Effector CD4-positive, alpha-beta T cell (primary cell): Measurements from ENCODE around the gene CKMT2.

ENCODE experiments used
- DNase-seq: peaks from one replicate; pipeline ENCODE4 v3.0.0-alpha.2; 2020

CKMT2 gene

GRCh38 chr5:81219389-81219788, 13.7 kb upstream of the CKMT2 start:
- no peak for DNase-seq

GRCh38 chr5:81222285-81222684, 10.8 kb upstream of the CKMT2 start:
- DNase-seq = no peak

- no peak for DNase-seq
Observed at GRCh38 chr5:81225463-81225862, 7.7 kb upstream of the CKMT2 start.

- DNase-seq = no peak
Observed at GRCh38 chr5:81226286-81226685, 6.8 kb upstream of the CKMT2 start.

GRCh38 chr5:81226949-81227348, 6.2 kb upstream of the CKMT2 start:
- DNase-seq = no peak

- no peak for DNase-seq
Observed at GRCh38 chr5:81228084-81228483, 5.0 kb upstream of the CKMT2 start.

GRCh38 chr5:81230416-81230815, 2.7 kb upstream of the CKMT2 start:
- no peak for DNase-seq

GRCh38 chr5:81232464-81233079, 550 bp upstream of the CKMT2 start:
- DNase-seq = no peak

GRCh38 chr5:81234299-81234698, 1.2 kb downstream of the CKMT2 start:
- DNase-seq = no peak

GRCh38 chr5:81234801-81235200, 1.7 kb downstream of the CKMT2 start:
- DNase-seq = no peak

- DNase-seq = no peak
Observed at GRCh38 chr5:81235287-81236072, 2.4 kb downstream of the CKMT2 start.

GRCh38 chr5:81238460-81238859, 5.3 kb downstream of the CKMT2 start:
- DNase-seq = no peak

- DNase-seq = no peak
Observed at GRCh38 chr5:81239613-81240012, 6.5 kb downstream of the CKMT2 start.

GRCh38 chr5:81241001-81241400, 7.9 kb downstream of the CKMT2 start:
- DNase-seq = no peak

- DNase-seq = no peak
Observed at GRCh38 chr5:81241961-81242648, 9.0 kb downstream of the CKMT2 start.

- no peak for DNase-seq
Observed at GRCh38 chr5:81242906-81243436, 9.8 kb downstream of the CKMT2 start.

GRCh38 chr5:81244451-81244850, 11.3 kb downstream of the CKMT2 start:
- no peak for DNase-seq

GRCh38 chr5:81245871-81246235, 12.7 kb downstream of the CKMT2 start:
- no peak for DNase-seq

GRCh38 chr5:81246697-81247096, 13.6 kb downstream of the CKMT2 start:
- DNase-seq = no peak

- DNase-seq = no peak
Observed at GRCh38 chr5:81247441-81247972, 14.4 kb downstream of the CKMT2 start.

- no peak for DNase-seq
Observed at GRCh38 chr5:81249240-81249639, 16.1 kb downstream of the CKMT2 start.

- no peak for DNase-seq
Observed at GRCh38 chr5:81250004-81250403, 16.9 kb downstream of the CKMT2 start.

GRCh38 chr5:81251922-81252321, 18.8 kb downstream of the CKMT2 start:
- no peak for DNase-seq

- DNase-seq = no peak
Observed at GRCh38 chr5:81252904-81253303, 19.8 kb downstream of the CKMT2 start.
